GM12878 (cell line): ENCODE results near the gene OTOGL. TPM values are rescaled to one million over a fixed set of nuclear protein-coding genes. Genes with fewer than 3 reads are reported as not detected.

Experiments
- ATAC-seq: fragments of 200-7000 bp; cut with Tn5 transposase; 3 replicates; pipeline ENCODE4 v1.9.1; 2020; ENCODE audit warnings: mild to moderate bottlenecking, moderate library complexity
- BruUV-seq: library from RNA; stranded (reverse); fragments of 400-500 nt; replicated peaks from 2 replicates; lab custom pipeline; 2021; lab: Mats Ljungman, UMichigan
- CTCF ChIA-PET: fragments of 300-600 bp; sonication (Branson Sonifier 250); formaldehyde crosslinking; extraction: SDS; loops from one replicate; lab custom pipeline; 2021; ENCODE audit warnings: inconsistent platforms; lab: Yijun Ruan, JAX
- POLR2A ChIA-PET: fragments of 350-600 bp; formaldehyde crosslinking; extraction: SDS; loops from one replicate; lab custom pipeline; 2021; ENCODE audit warnings: inconsistent platforms; lab: Charles Lee
- RAD21 ChIA-PET: fragments of 300-600 bp; sonication (Branson Sonifier 250); formaldehyde crosslinking; loops from one replicate; lab custom pipeline; 2023; ENCODE audit warnings: antibody characterized with exemption; ENCODE audit not compliant: unreplicated experiment; lab: Charles Lee
- SMC1A ChIA-PET: fragments of 300-600 bp; sonication (Branson Sonifier 250); formaldehyde crosslinking; loops from one replicate; lab custom pipeline; 2023; ENCODE audit not compliant: unreplicated experiment, uncharacterized antibody; lab: Charles Lee
- DNase-seq: peaks from one replicate; pipeline ENCODE4 v3.0.0-alpha.2; 2011; ENCODE audit warnings: low read depth, low spot score
- FAIRE-seq: peaks from 3 replicates; lab custom pipeline; 2011; peaks lifted over from hg19 to GRCh38; lab: Jason Lieb, UNC
- H2AFZ ChIP-seq: 2 replicates; pipeline ENCODE4 v1.6.0; 2011; ENCODE audit warnings: low read depth, low read length, control low read depth; ENCODE audit not compliant: control insufficient read depth
- H3K27ac ChIP-seq: 2 replicates; pipeline ENCODE4 v1.5.1; 2011; ENCODE audit warnings: control low read depth; ENCODE audit not compliant: control insufficient read depth, insufficient read depth
- H3K27me3 ChIP-seq, 2 experiments: replicated peaks in 1 of 2; 2 replicates each; pipeline versions ENCODE4 v1.6.0 to v1.6.1; 2011; ENCODE audit warnings: low read length in 1 of 2; ENCODE audit not compliant: control insufficient read depth in 2 of 2, insufficient read depth in 2 of 2
- H3K36me3 ChIP-seq, 2 experiments: 2 replicates each; pipeline ENCODE4 v1.5.1; 2011; ENCODE audit warnings: low read length in 1 of 2; ENCODE audit not compliant: control insufficient read depth in 2 of 2, insufficient read depth in 2 of 2
- H3K4me1 ChIP-seq: 2 replicates; pipeline ENCODE4 v1.6.1; 2011; ENCODE audit warnings: mild to moderate bottlenecking, low read length, moderate library complexity, mixed read lengths; ENCODE audit not compliant: control insufficient read depth, insufficient read depth
- H3K4me2 ChIP-seq: 2 replicates; pipeline ENCODE4 v1.6.0; 2011; ENCODE audit warnings: control low read depth; ENCODE audit not compliant: control insufficient read depth, insufficient read depth
- H3K4me3 ChIP-seq: fragments of 200-600 bp; sonication (generic); 2 replicates; pipeline ENCODE4 v1.5.1; 2016
- H3K79me2 ChIP-seq: 2 replicates; pipeline ENCODE4 v1.6.0; 2011; ENCODE audit warnings: low read length; ENCODE audit not compliant: control insufficient read depth, insufficient read depth
- H3K9ac ChIP-seq: 2 replicates; pipeline ENCODE4 v1.8.0; 2011; ENCODE audit warnings: low read length, control low read depth, mixed read lengths; ENCODE audit not compliant: control insufficient read depth, insufficient read depth
- H3K9me3 ChIP-seq: replicated peaks from 3 replicates; pipeline ENCODE4 v1.5.1; 2011; ENCODE audit warnings: mild to moderate bottlenecking, low read length; ENCODE audit not compliant: control insufficient read depth, insufficient read depth
- H4K20me1 ChIP-seq: 2 replicates; pipeline ENCODE4 v1.6.0; 2011; ENCODE audit not compliant: control insufficient read depth, insufficient read depth
- BACH1 ChIP-seq: fragments of 450-650 bp; IDR thresholded peaks from 2 replicates; pipeline ENCODE4 v1.6.1; 2017; ENCODE audit warnings: mild to moderate bottlenecking, borderline replicate concordance
- BCL11A ChIP-seq: IDR thresholded peaks from 2 replicates; pipeline ENCODE4 v1.6.1; 2011; ENCODE audit warnings: low read depth, low read length
- CEBPB ChIP-seq, 2 experiments: fragments of 150-350 bp in 1 of 2; IDR thresholded peaks; 2 replicates each; pipeline ENCODE4 v1.6.1; 2012 to 2014; ENCODE audit warnings: low read depth in 2 of 2, low read length in 2 of 2, borderline replicate concordance in 1 of 2, inconsistent platforms in 1 of 2
- CHD1 ChIP-seq: IDR thresholded peaks from 2 replicates; pipeline ENCODE4 v1.6.1; 2012; ENCODE audit warnings: low read depth, low read length, improper control_type of control experiment
- E4F1 ChIP-seq: fragments of 450-650 bp; IDR thresholded peaks from 2 replicates; pipeline ENCODE4 v1.6.1; 2018; ENCODE audit warnings: borderline replicate concordance, mild to moderate bottlenecking; ENCODE audit not compliant: partially characterized antibody
- ESRRA ChIP-seq: IDR thresholded peaks from 2 replicates; pipeline ENCODE4 v1.6.1; 2012; ENCODE audit warnings: mild to moderate bottlenecking, low read length, improper control_type of control experiment
- FOXK2 ChIP-seq: fragments of 450-650 bp; IDR thresholded peaks from 2 replicates; pipeline ENCODE4 v1.6.1; 2017; ENCODE audit warnings: mild to moderate bottlenecking, moderate library complexity
- HDAC6 ChIP-seq: fragments of 200-600 bp; sonication (generic); IDR thresholded peaks from one replicate; pipeline ENCODE4 v1.8.0; 2017; ENCODE audit warnings: antibody characterized with exemption; ENCODE audit not compliant: unreplicated experiment
- HDGF ChIP-seq: fragments of 450-650 bp; IDR thresholded peaks from 2 replicates; pipeline ENCODE4 v1.6.1; 2016; ENCODE audit warnings: antibody characterized with exemption
- KAT2A ChIP-seq: conservative IDR thresholded peaks from 2 replicates; pipeline ENCODE4 v1.6.1; 2011; ENCODE audit warnings: low read depth, low read length; ENCODE audit not compliant: control insufficient read depth
- MLLT1 ChIP-seq: fragments of 450-650 bp; IDR thresholded peaks from 2 replicates; pipeline ENCODE4 v1.6.1; 2016; ENCODE audit warnings: mild to moderate bottlenecking
- MTA3 ChIP-seq: IDR thresholded peaks from 2 replicates; pipeline ENCODE4 v1.6.1; 2012; ENCODE audit warnings: low read length, inconsistent platforms, borderline replicate concordance
- RAD21 ChIP-seq: IDR thresholded peaks from 2 replicates; pipeline ENCODE4 v1.6.1; 2011; ENCODE audit warnings: mild to moderate bottlenecking, low read depth, low read length, moderate library complexity; ENCODE audit not compliant: insufficient read depth
- ZBTB11 ChIP-seq: fragments of 450-650 bp; formaldehyde crosslinking; IDR thresholded peaks from 2 replicates; pipeline ENCODE4 v1.5.0; 2022; ENCODE audit warnings: mild to moderate bottlenecking, missing genetic modification characterization
- WGBS: methylation state at CpG from one replicate; pipeline ENCODE4 v1.1.6; 2016; ENCODE audit warnings: low lambda C conversion rate; ENCODE audit not compliant: insufficient replicate concordance, insufficient coverage; ENCODE audit errors: missing lambda C conversion rate; 5-methylcytosine and 5-hydroxymethylcytosine counted together
- in situ Hi-C: fragments of 300-500 bp; cut with MboI; formaldehyde crosslinking; loops from 9 replicates; pipeline ENCODE4 v1.14.3; 2018; ENCODE audit warnings: mixed read lengths
- intact Hi-C: fragments of 100-400 bp; cut with micrococcal nuclease; formaldehyde crosslinking; loops from one replicate; pipeline ENCODE4 v1.14.2; 2022; ENCODE audit not compliant: unreplicated experiment
- polyA plus RNA-seq, 11 experiments: library from polyadenylated mRNA; depleted of rRNA in 4 of 11; unstranded in 6 of 11; stranded (reverse) in 5 of 11; fragments of >200 nt; fragmentation: Nextera tagmentation in 4 of 11; fragmentation: Illumina TruSeq in 1 of 11; extraction: Ambion mirVana in 4 of 11; extraction: Trizol in 1 of 11; gene quantifications; 1 replicate in 1 of 11; 2 replicates in 10 of 11; pipeline versions ENCODE4 v1.2.1 to v1.2.3, GENCODE V29; 2011 to 2016; ENCODE audit warnings: inconsistent platforms in 2 of 11, missing spikeins in 2 of 11, low read depth in 1 of 11
- total RNA-seq, 4 experiments: library from RNA; depleted of rRNA in 3 of 4; stranded (reverse); fragments of >200 nt in 3 of 4; fragmentation: Illumina TruSeq in 1 of 4; extraction: Trizol in 1 of 4; gene quantifications; 2 replicates each; pipeline versions ENCODE4 v1.2.1 to v1.2.3, GENCODE V29; 2013 to 2021
- TF ChIP-seq, protein P1 (sequence below): fragments of 450-650 bp; IDR thresholded peaks from 2 replicates; pipeline ENCODE4 v1.6.1; 2017; ENCODE audit warnings: mild to moderate bottlenecking, low read depth, inconsistent platforms; ENCODE audit not compliant: poor library complexity, severe bottlenecking

OTOGL gene
- total and polyA plus RNA-seq, 10 of the 15 experiments (the other 5 are each of a cell fraction or from before 2014, with no cell fraction given): 0.04 to 3.7 (median 0.27) TPM

DNA sequence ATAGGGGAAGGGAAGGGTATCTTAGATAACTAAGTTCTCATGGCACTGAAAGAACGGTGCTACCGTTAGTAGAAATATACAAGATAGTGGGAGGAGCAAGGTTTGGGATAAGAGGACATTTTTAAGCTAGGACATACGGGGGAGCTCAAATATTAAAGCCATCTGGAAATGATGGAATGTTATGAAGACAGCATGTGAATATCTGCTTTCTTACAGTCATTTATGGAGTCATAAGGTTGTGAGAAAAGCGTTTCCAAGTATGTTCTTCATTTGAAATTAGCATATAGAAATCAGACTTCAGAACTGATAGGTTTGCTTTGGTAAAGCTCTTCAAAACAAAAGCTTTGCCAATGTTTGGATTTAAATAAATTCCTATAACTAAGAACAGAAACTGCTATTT lies 62.3 kb downstream of the OTOGL start:
- DNase-seq (no peak), FAIRE-seq (no peak), ATAC-seq (no peak)
- Histone ChIP-seq H4K20me1 (no peaks in the 10 kb centered on the region), H3K4me2 (no peak overlapping the region), H2AFZ (no peak overlapping the region), H3K9ac (no peak overlapping the region), H3K9me3 (no peaks in the 10 kb centered on the region; the same call in 2 of the 3 replicates), H3K4me3 (no peak overlapping the region), H3K79me2 (no peaks in the 10 kb centered on the region), H3K36me3 (no peaks in the 10 kb centered on the region), H3K27ac (no peak overlapping the region), H3K4me1 (no peaks in the 10 kb centered on the region), H3K27me3 (no peaks in the 10 kb centered on the region)
- SMC1A ChIA-PET: interaction anchor here (0.8 kb wide), 1 partner anchor 11 kb away, joined by 3 read pairs; no protein-coding TSS in a partner anchor
- in situ Hi-C loops (no loop called here), intact Hi-C loops (no loop called here)
- POLR2A ChIA-PET: no interaction called here
- CTCF ChIA-PET: interaction anchor here (1.2 kb wide), 1 partner anchor 21 kb away, joined by 3 read pairs; no protein-coding TSS in a partner anchor
- BruUV-seq: no TSS peak
- RAD21 ChIA-PET: no interaction called here
- WGBS: 53% methylated on average over 4 of the region's 4 CpGs
- no peak for TF ChIP-seq MLLT1
- TF ChIP-seq FOXK2: no peak
- TF ChIP-seq ESRRA: no peak
- no peak for TF ChIP-seq BCL11A
- no peak for TF ChIP-seq ZBTB11 (CRISPR knock-in tag)
- TF ChIP-seq, protein P1, sequence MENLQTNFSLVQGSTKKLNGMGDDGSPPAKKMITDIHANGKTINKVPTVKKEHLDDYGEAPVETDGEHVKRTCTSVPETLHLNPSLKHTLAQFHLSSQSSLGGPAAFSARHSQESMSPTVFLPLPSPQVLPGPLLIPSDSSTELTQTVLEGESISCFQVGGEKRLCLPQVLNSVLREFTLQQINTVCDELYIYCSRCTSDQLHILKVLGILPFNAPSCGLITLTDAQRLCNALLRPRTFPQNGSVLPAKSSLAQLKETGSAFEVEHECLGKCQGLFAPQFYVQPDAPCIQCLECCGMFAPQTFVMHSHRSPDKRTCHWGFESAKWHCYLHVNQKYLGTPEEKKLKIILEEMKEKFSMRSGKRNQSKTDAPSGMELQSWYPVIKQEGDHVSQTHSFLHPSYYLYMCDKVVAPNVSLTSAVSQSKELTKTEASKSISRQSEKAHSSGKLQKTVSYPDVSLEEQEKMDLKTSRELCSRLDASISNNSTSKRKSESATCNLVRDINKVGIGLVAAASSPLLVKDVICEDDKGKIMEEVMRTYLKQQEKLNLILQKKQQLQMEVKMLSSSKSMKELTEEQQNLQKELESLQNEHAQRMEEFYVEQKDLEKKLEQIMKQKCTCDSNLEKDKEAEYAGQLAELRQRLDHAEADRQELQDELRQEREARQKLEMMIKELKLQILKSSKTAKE: no peak
- TF ChIP-seq KAT2A: no peak
- no peak for TF ChIP-seq E4F1
- TF ChIP-seq CHD1: no peak
- no peak for TF ChIP-seq MTA3
- no peak for TF ChIP-seq CEBPB (IDR thresholded peaks at IDR 0.05; ENCODE audit: borderline replicate concordance in 1 of 2, low read depth in 2 of 2, low read length in 2 of 2)
- TF ChIP-seq RAD21: no peak
- TF ChIP-seq HDAC6: no peak
- no peak for TF ChIP-seq BACH1
- no peak for TF ChIP-seq HDGF
